Measurements from ENCODE around the gene OGDHL.
A peak's percentile ranks its signal among the peaks of the same experiment; 100 is the strongest.
"Not testable (repeated sequence)": the region's sequence is repeated elsewhere in the genome, so short reads cannot be mapped to it uniquely, and the experiment has no call there.

Gene OGDHL

GRCh38 chr10:49761789-49762565, at the start of gene OGDHL:
OGDHL (minus strand) TSS chr10:49762323; CDS start chr10:49758592, 3,731 bp downstream.
- DNase-seq = peak; percentile 27

- peak; percentile 26 for DNase-seq
Measured at GRCh38 chr10:49803988-49804387, 41.9 kb upstream of the OGDHL start.

GRCh38 chr10:49798275-49798674, 36.2 kb upstream of the OGDHL start:
- no peak for DNase-seq

GRCh38 chr10:49791100-49791499, 29.0 kb upstream of the OGDHL start:
- DNase-seq = no peak

GRCh38 chr10:49784681-49785080, 22.6 kb upstream of the OGDHL start:
- no peak for DNase-seq

GRCh38 chr10:49783645-49784044, 21.5 kb upstream of the OGDHL start:
- no peak for DNase-seq

GRCh38 chr10:49781247-49781646, 19.1 kb upstream of the OGDHL start:
- no peak for DNase-seq

GRCh38 chr10:49778197-49778596, 16.1 kb upstream of the OGDHL start:
- no peak for DNase-seq

- no peak for DNase-seq
Measured at GRCh38 chr10:49776851-49777250, 14.7 kb upstream of the OGDHL start.

- no peak for DNase-seq
Measured at GRCh38 chr10:49775014-49775413, 12.9 kb upstream of the OGDHL start.

GRCh38 chr10:49772944-49773343, 10.8 kb upstream of the OGDHL start:
- DNase-seq = not testable (repeated sequence)

- not testable (repeated sequence) for DNase-seq
Measured at GRCh38 chr10:49771046-49771445, 8.9 kb upstream of the OGDHL start.

GRCh38 chr10:49769692-49770091, 7.6 kb upstream of the OGDHL start:
- no peak for DNase-seq

GRCh38 chr10:49768731-49769130, 6.6 kb upstream of the OGDHL start:
- DNase-seq = no peak

- no peak for DNase-seq
Measured at GRCh38 chr10:49768329-49768728, 6.2 kb upstream of the OGDHL start.

GRCh38 chr10:49767752-49768151, 5.6 kb upstream of the OGDHL start:
- DNase-seq = no peak

GRCh38 chr10:49766484-49766883, 4.4 kb upstream of the OGDHL start:
- no peak for DNase-seq

- DNase-seq = no peak
Measured at GRCh38 chr10:49762566-49762877, 399 bp upstream of the OGDHL start.

GRCh38 chr10:49761201-49761788, 828 bp downstream of the OGDHL start:
- DNase-seq = no peak

GRCh38 chr10:49760789-49761188, 1.3 kb downstream of the OGDHL start:
- DNase-seq = no peak

GRCh38 chr10:49759787-49760551, 2.2 kb downstream of the OGDHL start:
- no peak for DNase-seq

- no peak for DNase-seq
Measured at GRCh38 chr10:49758249-49758930, 3.7 kb downstream of the OGDHL start.

GRCh38 chr10:49756641-49757040, 5.5 kb downstream of the OGDHL start:
- DNase-seq = no peak

All from NCI-H226 (cell line).